IPS-NIHi7 (cell line): Measurements from ENCODE around the gene ZNF217.
"Not testable (repeated sequence)": the region's sequence is repeated elsewhere in the genome, so short reads cannot be mapped to it uniquely, and the experiment has no call there.

Source experiments
- DNase-seq: peaks from one replicate; pipeline ENCODE4 v3.0.0; 2012; ENCODE audit warnings: mixed read lengths; ENCODE audit errors: extremely low spot score

ZNF217 gene

GRCh38 chr20:53532654-53533312, 60.9 kb downstream of the ZNF217 start:
- not testable (repeated sequence) for DNase-seq

- no peak for DNase-seq
Observed at GRCh38 chr20:53530440-53530839, 63.2 kb downstream of the ZNF217 start.

GRCh38 chr20:53529658-53530057, 64.0 kb downstream of the ZNF217 start:
- DNase-seq: no peak

GRCh38 chr20:53527196-53527595, 66.4 kb downstream of the ZNF217 start:
- no peak for DNase-seq

- DNase-seq: no peak
Observed at GRCh38 chr20:53524589-53525312, 68.9 kb downstream of the ZNF217 start.

- not testable (repeated sequence) for DNase-seq
Observed at GRCh38 chr20:53523615-53524014, 70.0 kb downstream of the ZNF217 start.

GRCh38 chr20:53522696-53523095, 70.9 kb downstream of the ZNF217 start:
- no peak for DNase-seq

- DNase-seq: no peak
Observed at GRCh38 chr20:53522026-53522425, 71.6 kb downstream of the ZNF217 start.

GRCh38 chr20:53521421-53521820, 72.2 kb downstream of the ZNF217 start:
- not testable (repeated sequence) for DNase-seq

GRCh38 chr20:53517146-53517545, 76.5 kb downstream of the ZNF217 start:
- no peak for DNase-seq
